Sigmoid colon (tissue), 7 donors: ENCODE measurements around the gene PIGQ. TPM values are rescaled to one million over a fixed set of nuclear protein-coding genes. Genes with fewer than 3 reads are reported as not detected.

Experiments
- DNase-seq: peaks from one replicate; pipeline ENCODE4 v3.0.0-alpha.2; 2019
- H3K27ac ChIP-seq, 4 donors: fragments of 200-600 bp; sonication (generic); one replicate each; pipeline ENCODE4 v1.5.1; 2016 to 2019; ENCODE audit warnings: mild to moderate bottlenecking in 1 of 4
- H3K27me3 ChIP-seq, 3 donors: fragments of 200-600 bp; sonication (generic); one replicate each; pipeline ENCODE4 v1.5.1; 2019; ENCODE audit warnings: mild to moderate bottlenecking in 1 of 3
- H3K36me3 ChIP-seq, 4 donors: fragments of 200-600 bp; sonication (generic); one replicate each; pipeline ENCODE4 v1.5.1; 2016 to 2019
- H3K4me1 ChIP-seq, 4 donors: fragments of 200-600 bp; sonication (generic); one replicate each; pipeline ENCODE4 v1.5.1; 2017 to 2019
- H3K4me3 ChIP-seq, 4 donors: fragments of 200-600 bp; sonication (generic); one replicate each; pipeline ENCODE4 v1.5.1; 2017 to 2019; ENCODE audit warnings: mild to moderate bottlenecking in 2 of 4, moderate library complexity in 1 of 4
- H3K9me3 ChIP-seq, 4 donors: fragments of 200-600 bp in 3 of 4; sonication (generic) in 3 of 4; one replicate each; pipeline versions ENCODE4 v1.5.1 to v1.6.1; 2013 to 2019
- CTCF ChIP-seq, 4 experiments: fragments of 450-650 bp in 3 of 4; fragments of 200-600 bp in 1 of 4; IDR thresholded peaks; one replicate each; pipeline ENCODE4 v1.5.1; 2016 to 2019; ENCODE audit warnings: antibody characterized with exemption in 4 of 4, mild to moderate bottlenecking in 3 of 4, moderate library complexity in 2 of 4
- EP300 ChIP-seq, 4 donors: sonication (generic); formaldehyde crosslinking; IDR thresholded peaks; one replicate each; pipeline ENCODE4 v1.6.1; 2017; ENCODE audit warnings: antibody characterized with exemption in 4 of 4
- POLR2A ChIP-seq, 2 donors: fragments of 450-650 bp; IDR thresholded peaks; one replicate each; pipeline ENCODE4 v1.6.1; 2016; ENCODE audit warnings: antibody characterized with exemption in 2 of 2, mild to moderate bottlenecking in 2 of 2, moderate library complexity in 2 of 2
- POLR2AphosphoS5 ChIP-seq, 4 donors: sonication (generic); formaldehyde crosslinking; IDR thresholded peaks; one replicate each; pipeline ENCODE4 v1.6.1; 2017; ENCODE audit warnings: antibody characterized with exemption in 4 of 4
- WGBS, 2 donors: extraction: QIAGEN DNeasy Blood & Tissue Kit; methylation state at CpG; one replicate each; pipeline ENCODE4 v1.1.7; 2013; 5-methylcytosine and 5-hydroxymethylcytosine counted together
- intact Hi-C: fragments of 100-400 bp; cut with DNase I; formaldehyde crosslinking; loops from one replicate; pipeline ENCODE4 v1.15.1; 2023
- polyA plus RNA-seq, 3 donors: library from polyadenylated mRNA; stranded (reverse); fragments of 200-250 nt; gene quantifications; one replicate each; pipeline ENCODE4 v1.2.3, GENCODE V29; 2013
- total RNA-seq, 4 donors: library from RNA; depleted of rRNA; stranded (reverse); fragments of >200 nt; gene quantifications; one replicate each; pipeline ENCODE4 v1.1.0, GENCODE V29; 2016
- donor health status: healthy with polysubstance abuse.
- donor health status: Bipolar disorder and iron deficiency.
- donor health status: healthy.

Gene PIGQ
- total and polyA plus RNA-seq, 7 donors: 11.1 to 47.4 (median 17.8) TPM

GRCh38 chr16:539901-540530, 29.8 kb upstream of the PIGQ start:
- TF ChIP-seq EP300 (IDR thresholded peaks at IDR 0.05) (no peak), POLR2A (IDR thresholded peaks at IDR 0.05) (no peak), CTCF (IDR thresholded peaks at IDR 0.05) (no peak), POLR2AphosphoS5 (IDR thresholded peaks at IDR 0.05) (no peak)
- intact Hi-C loops: no loop called here
- Histone ChIP-seq H3K36me3 (peaks cover 0 to 31% (median 2%) of the 10 kb centered on the region in 4 donors), H3K27ac (no peak overlapping the region), H3K4me1 (peaks cover 0 to 4% (median 0%) of the 10 kb centered on the region in 4 donors), H3K27me3 (no peaks in the 10 kb centered on the region), H3K9me3 (no peaks in the 10 kb centered on the region), H3K4me3 (no peak overlapping the region)
- 93% methylated on average over 34 of the region's 34 CpGs for WGBS, 2 donors
- DNase-seq: no peak

- no peaks in the 10 kb centered on the region for H3K9me3 ChIP-seq
- no peak overlapping the region for H3K27ac ChIP-seq
- DNase-seq: no peak
- WGBS, 2 donors: 88 to 89% methylated on average over 29 of the region's 29 CpGs
- TF ChIP-seq POLR2A (IDR thresholded peaks at IDR 0.05) (no peak), CTCF (IDR thresholded peaks at IDR 0.05) (no peak), EP300 (IDR thresholded peaks at IDR 0.05) (no peak), POLR2AphosphoS5 (IDR thresholded peaks at IDR 0.05) (no peak)
- intact Hi-C loops: no loop called here
- H3K36me3 ChIP-seq: peaks cover 0 to 23% (median 2%) of the 10 kb centered on the region in 4 donors
- H3K4me1 ChIP-seq: no peaks in the 10 kb centered on the region
- H3K4me3 ChIP-seq: no peak overlapping the region
- H3K27me3 ChIP-seq: no peaks in the 10 kb centered on the region
Measured at GRCh38 chr16:540645-541340, 29.0 kb upstream of the PIGQ start.

- TF ChIP-seq CTCF (IDR thresholded peaks at IDR 0.05) (no peak), POLR2AphosphoS5 (IDR thresholded peaks at IDR 0.05) (no peak), POLR2A (IDR thresholded peaks at IDR 0.05) (no peak), EP300 (IDR thresholded peaks at IDR 0.05) (no peak)
- no peak for DNase-seq
- Histone ChIP-seq H3K4me1 (peaks cover 0 to 5% (median 2%) of the 10 kb centered on the region in 4 donors), H3K4me3 (no peak overlapping the region), H3K27ac (no peak overlapping the region), H3K9me3 (no peaks in the 10 kb centered on the region), H3K27me3 (no peaks in the 10 kb centered on the region), H3K36me3 (peaks cover 0 to 14% (median under 1%) of the 10 kb centered on the region in 4 donors)
- intact Hi-C loops: no loop called here
- 76 to 87% methylated on average over 51 of the region's 51 CpGs for WGBS, 2 donors
Measured at GRCh38 chr16:543301-544164, 26.2 kb upstream of the PIGQ start.

- intact Hi-C loops: no loop called here
- DNase-seq: no peak
- TF ChIP-seq CTCF (IDR thresholded peaks at IDR 0.05) (no peak), EP300 (IDR thresholded peaks at IDR 0.05) (no peak), POLR2A (IDR thresholded peaks at IDR 0.05) (no peak), POLR2AphosphoS5 (IDR thresholded peaks at IDR 0.05) (no peak)
- Histone ChIP-seq H3K4me1 (peaks cover 0 to 5% (median 2%) of the 10 kb centered on the region in 4 donors), H3K36me3 (peaks cover 0 to 23% (median 4%) of the 10 kb centered on the region in 4 donors), H3K9me3 (no peaks in the 10 kb centered on the region), H3K27me3 (no peaks in the 10 kb centered on the region), H3K27ac (no peak overlapping the region), H3K4me3 (no peak overlapping the region)
- WGBS, 2 donors: 94 to 95% methylated on average over 46 of the region's 46 CpGs
Measured at GRCh38 chr16:544517-544916, 25.3 kb upstream of the PIGQ start.
